Osteocyte (in vitro differentiated cells): Measurements from ENCODE around the gene TRAPPC1. TPM values are rescaled to one million over a fixed set of nuclear protein-coding genes. Genes with fewer than 3 reads are reported as not detected.

Experiments used
- DNase-seq: peaks from one replicate; pipeline ENCODE4 v3.0.0; 2021; ENCODE audit warnings: mixed read lengths; ENCODE audit not compliant: unreplicated experiment; ENCODE audit errors: extremely low spot score
- H3K27ac Mint-ChIP-seq: one replicate; pipeline ENCODE4 v1.8.0; 2021; ENCODE audit warnings: mild to moderate bottlenecking, mixed read lengths; ENCODE audit not compliant: unreplicated experiment
- H3K27me3 Mint-ChIP-seq: one replicate; pipeline ENCODE4 v1.8.0; 2021; ENCODE audit warnings: mixed read lengths; ENCODE audit not compliant: unreplicated experiment
- H3K36me3 Mint-ChIP-seq: one replicate; pipeline ENCODE4 v1.8.0; 2021; ENCODE audit warnings: mixed read lengths; ENCODE audit not compliant: unreplicated experiment
- H3K4me1 Mint-ChIP-seq: one replicate; pipeline ENCODE4 v1.8.0; 2021; ENCODE audit warnings: mixed read lengths; ENCODE audit not compliant: unreplicated experiment
- H3K4me3 Mint-ChIP-seq: one replicate; pipeline ENCODE4 v1.8.0; 2021; ENCODE audit warnings: mild to moderate bottlenecking, moderate library complexity, mixed read lengths; ENCODE audit not compliant: unreplicated experiment
- H3K9me3 Mint-ChIP-seq: one replicate; pipeline ENCODE4 v1.8.0; 2021; ENCODE audit warnings: mixed read lengths; ENCODE audit not compliant: unreplicated experiment
- CTCF ChIP-seq: fragments of 200-600 bp; sonication (generic); IDR thresholded peaks from 2 replicates; pipeline ENCODE4 v1.5.0; 2021; ENCODE audit warnings: antibody characterized with exemption, mild to moderate bottlenecking, moderate library complexity
- long read RNA-seq: library from polyadenylated mRNA; unstranded; transcript quantifications from one replicate; pipeline ENCODE4 v2.0.0, GENCODE V29; 2021
- total RNA-seq: library from RNA; stranded (reverse); gene quantifications from 2 replicates; pipeline ENCODE4 v1.2.1, GENCODE V29; 2021

Gene TRAPPC1
- total RNA-seq = 122 and 127 TPM in 2 replicates
- long read RNA-seq, partial matches to known transcripts = 0 of 1 reads
- long read RNA-seq, other reads (novel, unspliced or antisense) = 0 of 1 reads

GRCh38 chr17:7931709-7932482, at the start of gene TRAPPC1, which contains the start of gene CNTROB:
TRAPPC1 (minus strand) TSS chr17:7931946; CDS start chr17:7931829, 117 bp downstream.
CNTROB (plus strand) TSS chr17:7932206; CDS start chr17:7933080, 874 bp downstream.
- Mint-ChIP-seq H3K27me3 (no peaks in the 10 kb centered on the region), H3K4me1 (peaks cover 48% of the 10 kb centered on the region), H3K36me3 (peaks cover 14% of the 10 kb centered on the region), H3K27ac (peak within 1 kb of the TSS; percentile 95), H3K9me3 (no peaks in the 10 kb centered on the region), H3K4me3 (peak within 1 kb of the TSS; percentile 97)
- no peak for TF ChIP-seq CTCF
- DNase-seq = peak; percentile 100

- TF ChIP-seq CTCF = no peak
- no peaks in the 10 kb centered on the region for H3K4me1 Mint-ChIP-seq
- no peak overlapping the region for H3K27ac Mint-ChIP-seq
- no peak overlapping the region for H3K4me3 Mint-ChIP-seq
- H3K9me3 Mint-ChIP-seq = peaks cover 11% of the 10 kb centered on the region
- no peaks in the 10 kb centered on the region for H3K36me3 Mint-ChIP-seq
- DNase-seq = no peak
- H3K27me3 Mint-ChIP-seq = peaks cover 27% of the 10 kb centered on the region
Measured at GRCh38 chr17:7977805-7978204, 46.1 kb upstream of the TRAPPC1 start.

GRCh38 chr17:7977039-7977438, 45.3 kb upstream of the TRAPPC1 start:
- no peak for TF ChIP-seq CTCF
- Mint-ChIP-seq H3K27me3 (peaks cover 27% of the 10 kb centered on the region), H3K4me3 (no peak overlapping the region), H3K27ac (no peak overlapping the region), H3K9me3 (peaks cover 11% of the 10 kb centered on the region), H3K36me3 (no peaks in the 10 kb centered on the region), H3K4me1 (no peaks in the 10 kb centered on the region)
- DNase-seq = no peak

- peaks cover 11% of the 10 kb centered on the region for H3K9me3 Mint-ChIP-seq
- no peak for TF ChIP-seq CTCF
- no peak overlapping the region for H3K4me3 Mint-ChIP-seq
- no peaks in the 10 kb centered on the region for H3K36me3 Mint-ChIP-seq
- peaks cover 33% of the 10 kb centered on the region for H3K27me3 Mint-ChIP-seq
- no peak overlapping the region for H3K27ac Mint-ChIP-seq
- no peaks in the 10 kb centered on the region for H3K4me1 Mint-ChIP-seq
- no peak for DNase-seq
Measured at GRCh38 chr17:7974638-7975131, 42.9 kb upstream of the TRAPPC1 start.

- peaks cover 11% of the 10 kb centered on the region for H3K9me3 Mint-ChIP-seq
- no peak for DNase-seq
- no peak overlapping the region for H3K4me3 Mint-ChIP-seq
- H3K27ac Mint-ChIP-seq = no peak overlapping the region
- H3K27me3 Mint-ChIP-seq = peaks cover 31% of the 10 kb centered on the region
- peak; percentile 44 for TF ChIP-seq CTCF
- H3K4me1 Mint-ChIP-seq = no peaks in the 10 kb centered on the region
- no peaks in the 10 kb centered on the region for H3K36me3 Mint-ChIP-seq
Measured at GRCh38 chr17:7972131-7972785, 40.5 kb upstream of the TRAPPC1 start.
